Left lung (tissue), 10 donors: Measurements from ENCODE around the gene QPCTL. TPM values are rescaled to one million over a fixed set of nuclear protein-coding genes. Genes with fewer than 3 reads are reported as not detected.

Experiments used
- ATAC-seq: fragments of 200-7000 bp; cut with Tn5 transposase; one replicate; pipeline ENCODE4 v1.9.1; 2020; ENCODE audit warnings: moderate library complexity
- DNase-seq, 4 donors: peaks; one replicate each; pipeline ENCODE4 v3.0.0-alpha.2; 2013 to 2020
- H3K27ac ChIP-seq, 2 donors: fragments of 200-600 bp; sonication (generic) in 1 of 2; one replicate each; pipeline versions ENCODE4 v1.5.0 to v1.8.0; 2020 to 2021
- H3K27me3 ChIP-seq, 2 donors: fragments of 200-600 bp; sonication (generic) in 1 of 2; one replicate each; pipeline versions ENCODE4 v1.5.0 to v1.8.0; 2020 to 2021
- H3K36me3 ChIP-seq, 2 donors: fragments of 200-600 bp; sonication (generic) in 1 of 2; one replicate each; pipeline versions ENCODE4 v1.5.0 to v1.8.0; 2020 to 2021
- H3K4me1 ChIP-seq, 2 donors: fragments of 200-600 bp; one replicate each; pipeline ENCODE4 v1.8.0; 2021
- H3K4me3 ChIP-seq, 2 donors: fragments of 200-600 bp; sonication (generic) in 1 of 2; one replicate each; pipeline versions ENCODE4 v1.5.0 to v1.8.0; 2020 to 2021; ENCODE audit warnings: mild to moderate bottlenecking in 1 of 2
- H3K9me3 ChIP-seq, 2 donors: fragments of 200-600 bp; sonication (generic) in 1 of 2; one replicate each; pipeline versions ENCODE4 v1.5.0 to v1.8.0; 2020 to 2021
- intact Hi-C, 2 donors: fragments of 100-400 bp; cut with DNase I; formaldehyde crosslinking; loops; one replicate each; pipeline versions ENCODE4 v1.11.2 to v1.14.2; 2022
- polyA plus RNA-seq, 6 donors: library from polyadenylated mRNA; unstranded; fragments of 120-200 nt; gene quantifications; one replicate each; pipeline ENCODE4 v1.2.1, GENCODE V29; 2013; ENCODE audit not compliant: insufficient read length in 6 of 6
- total RNA-seq, 2 donors: library from RNA; stranded (reverse); fragmentation: NEBNext Ultra II Directional; extraction: Animal tissue kit (Norgen Biotek cat#: 25700); gene quantifications; one replicate each; pipeline ENCODE4 v1.2.1, GENCODE V29; 2021
- TF ChIP-seq, protein P1 (sequence below), 2 donors: fragments of 200-600 bp; sonication (generic) in 1 of 2; IDR thresholded peaks; one replicate each; pipeline versions ENCODE4 v1.5.0 to v1.8.0; 2021; ENCODE audit warnings: antibody characterized with exemption in 2 of 2
- donor health status: DM: no; HTN: yes; CAD: no.
- donor health status: DM: no; HTN: no; CAD: no.

Gene QPCTL
- total and polyA plus RNA-seq, 8 donors, result 7.7 to 13.3 (median 9.5) TPM

DNA sequence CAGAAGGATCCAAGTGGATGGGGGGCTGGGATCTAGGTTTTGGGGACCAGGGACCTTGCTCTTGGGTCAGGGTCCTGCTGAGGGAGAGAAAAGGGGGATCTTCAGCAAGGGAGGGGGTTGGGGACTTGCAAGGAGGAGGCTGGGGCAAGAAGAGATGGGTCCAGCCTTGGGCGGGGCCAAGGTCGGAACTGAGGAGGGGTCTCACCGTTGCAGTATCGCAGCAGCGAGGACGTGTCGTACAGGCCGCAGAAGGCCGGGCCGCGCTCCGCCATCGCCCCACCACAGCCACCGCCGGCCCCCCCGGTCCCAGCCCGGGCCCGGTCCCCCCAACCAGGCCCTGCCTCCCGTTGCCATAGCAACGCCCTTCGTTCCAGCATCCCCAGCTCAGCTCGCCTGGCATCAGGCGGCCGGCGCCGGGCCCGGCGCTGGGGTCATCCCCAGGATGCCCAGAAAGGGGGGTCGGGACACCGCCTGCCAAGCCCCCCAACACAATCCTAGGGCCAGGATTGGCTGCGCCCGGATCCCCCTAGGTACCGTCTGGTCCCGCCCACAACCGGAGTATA is 47.3 kb upstream of the QPCTL start:
- peaks cover 4 to 39% of the 10 kb centered on the region in 2 donors for H3K27me3 ChIP-seq
- no peaks in the 10 kb centered on the region for H3K36me3 ChIP-seq
- ATAC-seq, result no peak
- H3K27ac ChIP-seq, result peak overlapping the region in 1 of 2 donors; percentile 23
- H3K4me1 ChIP-seq, result peaks cover 14 to 46% of the 10 kb centered on the region in 2 donors
- H3K9me3 ChIP-seq, result no peaks in the 10 kb centered on the region
- TF ChIP-seq, protein P1, sequence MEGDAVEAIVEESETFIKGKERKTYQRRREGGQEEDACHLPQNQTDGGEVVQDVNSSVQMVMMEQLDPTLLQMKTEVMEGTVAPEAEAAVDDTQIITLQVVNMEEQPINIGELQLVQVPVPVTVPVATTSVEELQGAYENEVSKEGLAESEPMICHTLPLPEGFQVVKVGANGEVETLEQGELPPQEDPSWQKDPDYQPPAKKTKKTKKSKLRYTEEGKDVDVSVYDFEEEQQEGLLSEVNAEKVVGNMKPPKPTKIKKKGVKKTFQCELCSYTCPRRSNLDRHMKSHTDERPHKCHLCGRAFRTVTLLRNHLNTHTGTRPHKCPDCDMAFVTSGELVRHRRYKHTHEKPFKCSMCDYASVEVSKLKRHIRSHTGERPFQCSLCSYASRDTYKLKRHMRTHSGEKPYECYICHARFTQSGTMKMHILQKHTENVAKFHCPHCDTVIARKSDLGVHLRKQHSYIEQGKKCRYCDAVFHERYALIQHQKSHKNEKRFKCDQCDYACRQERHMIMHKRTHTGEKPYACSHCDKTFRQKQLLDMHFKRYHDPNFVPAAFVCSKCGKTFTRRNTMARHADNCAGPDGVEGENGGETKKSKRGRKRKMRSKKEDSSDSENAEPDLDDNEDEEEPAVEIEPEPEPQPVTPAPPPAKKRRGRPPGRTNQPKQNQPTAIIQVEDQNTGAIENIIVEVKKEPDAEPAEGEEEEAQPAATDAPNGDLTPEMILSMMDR (IDR thresholded peaks at IDR 0.05), result no peak
- intact Hi-C loops, result no loop called here
- peak in 2 of 4 donors; percentile 33 to 80 for DNase-seq
- peak overlapping the region in 1 of 2 donors; percentile 46 for H3K4me3 ChIP-seq

DNA sequence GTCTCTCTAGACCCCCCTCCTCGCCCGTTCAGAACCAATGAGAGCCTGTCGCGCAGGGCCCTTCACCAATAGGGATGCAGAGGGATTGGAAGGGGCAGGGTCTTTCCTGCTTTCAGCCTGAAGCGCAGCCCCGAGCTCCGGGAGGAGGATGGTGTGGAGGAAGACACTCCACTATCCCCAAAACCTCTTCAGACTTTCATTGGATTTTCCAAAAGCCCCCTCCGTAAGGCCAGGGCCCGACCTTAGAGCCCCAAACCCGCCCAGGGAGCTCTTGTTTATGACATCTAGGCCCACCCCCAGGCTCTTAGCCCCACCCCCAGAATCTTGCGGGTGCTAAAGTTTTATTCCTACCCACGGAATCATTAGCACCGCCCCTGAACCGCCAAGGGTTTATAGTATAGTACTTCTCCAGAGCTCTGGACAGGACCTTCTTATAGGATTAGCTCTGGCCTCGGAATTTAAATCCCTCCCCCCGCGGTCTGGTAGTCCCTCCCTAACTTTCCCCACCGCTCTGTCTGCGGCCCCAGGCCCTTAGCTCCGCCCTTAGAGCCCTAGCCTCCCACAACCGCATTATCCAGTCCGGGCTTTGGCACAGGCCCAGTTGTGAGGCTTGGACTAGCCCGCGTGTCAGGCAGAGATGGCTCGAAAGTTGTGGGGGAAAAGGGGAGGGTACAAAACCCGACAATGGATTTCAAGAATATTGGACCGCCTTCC is 46.7 kb upstream of the QPCTL start:
- intact Hi-C loops, result no loop called here
- H3K36me3 ChIP-seq, result no peaks in the 10 kb centered on the region
- H3K27me3 ChIP-seq, result peaks cover 4 to 39% of the 10 kb centered on the region in 2 donors
- peaks cover 14 to 40% of the 10 kb centered on the region in 2 donors for H3K4me1 ChIP-seq
- peak in 3 of 4 donors; percentile 74 to 89 (median 76) for DNase-seq
- peak overlapping the region in 1 of 2 donors; percentile 23 for H3K27ac ChIP-seq
- TF ChIP-seq, protein P1 (IDR thresholded peaks at IDR 0.05), result no peak
- no peaks in the 10 kb centered on the region for H3K9me3 ChIP-seq
- peak; percentile 37 for ATAC-seq
- H3K4me3 ChIP-seq, result peak overlapping the region; percentile 22 to 46

DNA sequence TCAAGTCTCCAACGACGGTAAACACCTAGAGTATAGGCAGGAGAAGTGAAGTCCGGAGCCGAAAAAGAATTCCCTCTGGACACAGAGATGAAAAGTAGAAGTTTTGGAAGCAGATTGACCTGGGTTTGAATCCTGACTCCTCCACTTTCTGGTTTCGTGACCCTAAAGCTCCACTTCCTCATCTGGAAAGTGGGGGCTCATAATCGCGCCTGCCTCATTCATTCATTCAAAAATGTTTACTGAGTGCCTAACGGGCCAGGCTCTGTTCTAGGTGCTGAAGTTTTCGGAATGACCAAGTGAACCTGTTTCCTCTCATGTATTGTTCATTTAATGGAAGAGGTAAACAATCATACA is 46.1 kb upstream of the QPCTL start:
- Histone ChIP-seq H3K27me3 (peaks cover 4 to 39% of the 10 kb centered on the region in 2 donors), H3K9me3 (no peaks in the 10 kb centered on the region), H3K27ac (no peak overlapping the region), H3K4me1 (peaks cover 14 to 35% of the 10 kb centered on the region in 2 donors), H3K4me3 (peak overlapping the region in 1 of 2 donors; percentile 46), H3K36me3 (no peaks in the 10 kb centered on the region)
- intact Hi-C loops, result no loop called here
- ATAC-seq, result no peak
- TF ChIP-seq, protein P1 (IDR thresholded peaks at IDR 0.05), result no peak
- no peak for DNase-seq

DNA sequence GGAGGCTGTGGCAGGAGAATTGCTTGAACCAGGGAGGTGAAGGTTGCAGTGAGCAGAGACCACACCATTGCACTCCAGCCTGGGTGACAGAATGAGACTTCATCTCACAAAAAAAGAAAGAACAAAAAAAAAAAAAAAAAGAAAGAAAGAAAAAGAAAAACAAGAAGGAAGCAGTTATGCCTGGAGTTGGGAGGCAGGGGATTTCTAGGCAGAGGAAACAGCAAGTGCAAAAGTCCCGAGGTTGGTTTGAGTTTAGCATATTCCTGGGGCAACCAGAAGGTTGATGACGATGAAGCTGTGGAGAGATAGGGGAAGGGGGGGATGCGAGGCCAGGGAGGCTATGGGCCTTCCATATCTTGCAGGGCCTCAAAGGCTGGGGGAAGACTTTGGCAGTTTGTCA is 41.7 kb upstream of the QPCTL start:
- no peak overlapping the region for H3K27ac ChIP-seq
- H3K27me3 ChIP-seq, result peaks cover under 1 to 14% of the 10 kb centered on the region in 2 donors
- no peak for ATAC-seq

DNA sequence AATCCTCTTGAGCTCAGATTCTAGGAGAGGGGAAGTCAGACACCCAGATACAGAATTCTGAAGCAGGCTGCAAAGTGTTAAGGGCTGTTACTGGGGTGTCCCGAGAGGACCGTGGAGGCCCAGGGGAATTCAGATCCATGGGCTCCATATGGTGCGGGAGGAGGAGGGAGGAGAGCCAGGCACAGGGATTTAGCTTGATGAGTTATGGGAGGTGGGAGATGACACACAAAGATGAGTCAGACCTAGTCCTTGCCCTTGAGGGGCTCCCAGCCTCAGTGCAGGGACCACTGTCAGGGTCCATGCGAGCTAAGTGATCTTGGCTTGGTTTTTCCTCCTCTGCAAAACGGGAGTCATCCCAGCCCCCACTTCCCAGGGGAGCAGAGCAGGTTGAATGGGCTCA is 38.8 kb upstream of the QPCTL start:
- H3K9me3 ChIP-seq, result no peaks in the 10 kb centered on the region
- no peak overlapping the region for H3K27ac ChIP-seq
- DNase-seq (no peak), ATAC-seq (no peak)
- no peaks in the 10 kb centered on the region for H3K4me1 ChIP-seq
- H3K4me3 ChIP-seq, result no peak overlapping the region
- TF ChIP-seq, protein P1 (IDR thresholded peaks at IDR 0.05), result no peak
- no peaks in the 10 kb centered on the region for H3K36me3 ChIP-seq
- H3K27me3 ChIP-seq, result peaks cover 0 to 4% of the 10 kb centered on the region in 2 donors
- intact Hi-C loops, result no loop called here

More for the DNA sequence above, 41.7 kb upstream of the QPCTL start:
- Histone ChIP-seq H3K36me3 (no peaks in the 10 kb centered on the region), H3K4me3 (no peak overlapping the region), H3K4me1 (peaks cover 3 to 7% of the 10 kb centered on the region in 2 donors), H3K9me3 (no peaks in the 10 kb centered on the region)
- DNase-seq, result no peak
- intact Hi-C loops, result no loop called here
- TF ChIP-seq, protein P1 (IDR thresholded peaks at IDR 0.05), result no peak
